Measurements from ENCODE around the gene CDKN2C. TPM values are rescaled to one million over a fixed set of nuclear protein-coding genes. Genes with fewer than 3 reads are reported as not detected.

The CDKN2C gene
- polyA plus RNA-seq, 1 of the 3 experiments (the other 2 are of a cell fraction): 27.0 TPM

DNA sequence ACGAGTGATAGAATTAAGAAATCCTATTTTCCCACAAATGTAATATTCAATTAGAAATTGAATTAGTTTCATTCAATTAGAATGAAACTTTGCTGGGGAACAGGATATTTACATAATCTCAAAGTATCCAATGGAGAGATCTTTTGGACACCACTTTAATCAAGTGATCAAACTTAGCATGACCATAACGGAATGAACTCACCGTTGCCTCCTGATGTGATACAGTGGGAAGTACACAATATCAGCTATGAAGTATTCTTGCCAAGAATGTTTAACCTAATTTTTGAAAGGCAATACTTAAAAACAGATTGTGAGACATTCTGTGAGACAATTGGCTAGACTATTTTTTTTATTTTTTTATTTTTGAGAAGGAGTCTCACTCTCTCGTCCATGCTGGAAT is 16.6 kb downstream of the CDKN2C start:
- Histone ChIP-seq H3K79me2 (ENCODE audit: insufficient read depth) (peaks cover 41% of the 10 kb centered on the region), H3K4me1 (ENCODE audit: control insufficient read depth in 1 of 2, insufficient read depth in 2 of 2, low read depth in 1 of 2, low read length in 1 of 2) (peaks cover 2 to 12% of the 10 kb centered on the region in 2 experiments; a peak in 3 of 4 replicates), H3F3A (replicated peaks; ENCODE audit: insufficient read depth) (peaks cover 8% of the 10 kb centered on the region), H3K36me3 (replicated peaks in 1 of 2; ENCODE audit: control insufficient read depth in 1 of 2, insufficient read depth in 2 of 2, low read length in 1 of 2) (no peaks in the 10 kb centered on the region), H3K9ac (no peak overlapping the region), H4K20me1 (ENCODE audit: insufficient read depth) (no peaks in the 10 kb centered on the region), H3K9me2 (no peaks in the 10 kb centered on the region), H3K4me3 (ENCODE audit: low read depth in 2 of 2, low read length in 1 of 2) (no peak overlapping the region), H3K27ac (ENCODE audit: low read depth in 2 of 2, low read length in 1 of 2) (no peak overlapping the region), H3K27me3 (ENCODE audit: insufficient read depth) (no peaks in the 10 kb centered on the region), H3K9me3 (no peaks in the 10 kb centered on the region), H3K4me2 (no peak overlapping the region), H2AFZ (ENCODE audit: low read depth) (no peak overlapping the region; the same call in 1 of the 2 replicates)
- no peak for TF ChIP-seq GATA2 (CRISPR knock-in tag; IDR thresholded peaks at IDR 0.05)
- TF ChIP-seq MEF2A (IDR thresholded peaks at IDR 0.05; ENCODE audit: borderline replicate concordance, low read depth): no peak
- TF ChIP-seq, protein P1, sequence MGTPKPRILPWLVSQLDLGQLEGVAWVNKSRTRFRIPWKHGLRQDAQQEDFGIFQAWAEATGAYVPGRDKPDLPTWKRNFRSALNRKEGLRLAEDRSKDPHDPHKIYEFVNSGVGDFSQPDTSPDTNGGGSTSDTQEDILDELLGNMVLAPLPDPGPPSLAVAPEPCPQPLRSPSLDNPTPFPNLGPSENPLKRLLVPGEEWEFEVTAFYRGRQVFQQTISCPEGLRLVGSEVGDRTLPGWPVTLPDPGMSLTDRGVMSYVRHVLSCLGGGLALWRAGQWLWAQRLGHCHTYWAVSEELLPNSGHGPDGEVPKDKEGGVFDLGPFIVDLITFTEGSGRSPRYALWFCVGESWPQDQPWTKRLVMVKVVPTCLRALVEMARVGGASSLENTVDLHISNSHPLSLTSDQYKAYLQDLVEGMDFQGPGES (IDR thresholded peaks at IDR 0.05; ENCODE audit: low read depth, low read length): no peak
- TF ChIP-seq, protein P2, sequence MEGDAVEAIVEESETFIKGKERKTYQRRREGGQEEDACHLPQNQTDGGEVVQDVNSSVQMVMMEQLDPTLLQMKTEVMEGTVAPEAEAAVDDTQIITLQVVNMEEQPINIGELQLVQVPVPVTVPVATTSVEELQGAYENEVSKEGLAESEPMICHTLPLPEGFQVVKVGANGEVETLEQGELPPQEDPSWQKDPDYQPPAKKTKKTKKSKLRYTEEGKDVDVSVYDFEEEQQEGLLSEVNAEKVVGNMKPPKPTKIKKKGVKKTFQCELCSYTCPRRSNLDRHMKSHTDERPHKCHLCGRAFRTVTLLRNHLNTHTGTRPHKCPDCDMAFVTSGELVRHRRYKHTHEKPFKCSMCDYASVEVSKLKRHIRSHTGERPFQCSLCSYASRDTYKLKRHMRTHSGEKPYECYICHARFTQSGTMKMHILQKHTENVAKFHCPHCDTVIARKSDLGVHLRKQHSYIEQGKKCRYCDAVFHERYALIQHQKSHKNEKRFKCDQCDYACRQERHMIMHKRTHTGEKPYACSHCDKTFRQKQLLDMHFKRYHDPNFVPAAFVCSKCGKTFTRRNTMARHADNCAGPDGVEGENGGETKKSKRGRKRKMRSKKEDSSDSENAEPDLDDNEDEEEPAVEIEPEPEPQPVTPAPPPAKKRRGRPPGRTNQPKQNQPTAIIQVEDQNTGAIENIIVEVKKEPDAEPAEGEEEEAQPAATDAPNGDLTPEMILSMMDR (IDR thresholded peaks at IDR 0.05): 0 out of 2 replicates have a peak, but pooled peaks have one; percentile 21
- POLR2A ChIA-PET: interaction anchor here (0.6 kb wide), 1 partner anchor 88 kb away, joined by 3 read pairs; no protein-coding TSS in a partner anchor
- CTCF ChIA-PET: interaction anchor here (1.3 kb wide), 1 partner anchor 18 kb away, joined by 5 read pairs; no protein-coding TSS in a partner anchor
- DNase-seq: no peak
- 88% methylated on average over 4 of the region's 4 CpGs for WGBS (ENCODE audit: low lambda C conversion rate)

DNA sequence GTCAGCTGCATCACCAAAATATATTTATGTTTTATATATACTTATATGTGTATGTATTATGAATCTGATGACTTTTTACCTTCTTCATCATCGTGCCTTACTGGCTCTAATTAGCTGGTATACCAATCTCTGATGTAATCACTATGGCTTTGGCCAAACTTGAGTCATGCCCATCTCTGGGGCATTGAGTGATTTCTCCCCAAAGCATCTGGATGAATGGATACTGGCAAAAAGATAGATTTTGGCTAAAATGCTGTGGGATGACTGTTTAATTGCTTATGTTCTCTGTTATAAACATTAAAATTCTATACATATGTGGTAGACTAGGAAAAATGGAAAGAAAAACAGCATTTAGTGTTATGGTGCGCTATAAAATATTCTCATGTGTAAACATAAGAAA is 19.6 kb downstream of the CDKN2C start:
- Histone ChIP-seq H4K20me1 (ENCODE audit: insufficient read depth) (no peaks in the 10 kb centered on the region), H3K27ac (ENCODE audit: low read depth in 2 of 2, low read length in 1 of 2) (no peak overlapping the region; a peak in 1 of 4 replicates), H3K27me3 (ENCODE audit: insufficient read depth) (no peaks in the 10 kb centered on the region), H3K9me2 (no peaks in the 10 kb centered on the region), H3K36me3 (replicated peaks in 1 of 2; ENCODE audit: control insufficient read depth in 1 of 2, insufficient read depth in 2 of 2, low read length in 1 of 2) (peaks cover 0 to 5% of the 10 kb centered on the region in 2 experiments), H3K9ac (no peak overlapping the region), H3K4me2 (no peak overlapping the region), H3K9me3 (no peaks in the 10 kb centered on the region), H3K79me2 (ENCODE audit: insufficient read depth) (peaks cover 25% of the 10 kb centered on the region), H2AFZ (ENCODE audit: low read depth) (no peak overlapping the region), H3K4me3 (ENCODE audit: low read depth in 2 of 2, low read length in 1 of 2) (no peak overlapping the region), H3K4me1 (ENCODE audit: control insufficient read depth in 1 of 2, insufficient read depth in 2 of 2, low read depth in 1 of 2, low read length in 1 of 2) (no peaks in the 10 kb centered on the region), H3F3A (replicated peaks; ENCODE audit: insufficient read depth) (peaks cover 8% of the 10 kb centered on the region)
- WGBS (ENCODE audit: low lambda C conversion rate): 90% methylated on average over 2 of the region's 2 CpGs
- DNase-seq: no peak
- POLR2A ChIA-PET: no interaction called here
- CTCF ChIA-PET: interaction anchor here (1.2 kb wide), 1 partner anchor 21 kb away, joined by 3 read pairs; no protein-coding TSS in a partner anchor
- TF ChIP-seq NFIC (IDR thresholded peaks at IDR 0.05; ENCODE audit: borderline replicate concordance) (no peak), ELF1 (IDR thresholded peaks at IDR 0.05) (no peak), SMC3 (IDR thresholded peaks at IDR 0.05; ENCODE audit: low read depth, low read length) (no peak), TCF12 (IDR thresholded peaks at IDR 0.05) (no peak), POLR2AphosphoS5 (IDR thresholded peaks at IDR 0.05; ENCODE audit: low read depth, low read length) (no peak), MXI1 (IDR thresholded peaks at IDR 0.05; ENCODE audit: low read depth, low read length) (no peak), EP300 (IDR thresholded peaks at IDR 0.05; ENCODE audit: borderline replicate concordance in 1 of 2, low read depth in 1 of 2, low read length in 1 of 2) (no peak), RAD21 (IDR thresholded peaks at IDR 0.05; ENCODE audit: low read length) (no peak), JUND (IDR thresholded peaks at IDR 0.05) (peak; percentile 31; the same call in 1 of the 2 replicates), NRF1 (IDR thresholded peaks at IDR 0.05; ENCODE audit: low read depth, low read length) (no peak), FOSL2 (IDR thresholded peaks at IDR 0.05; ENCODE audit: borderline replicate concordance, low read depth) (0 out of 2 replicates have a peak, but pooled peaks have one; percentile 14), FOXM1 (IDR thresholded peaks at IDR 0.05; ENCODE audit: low read depth) (no peak), SIN3A (IDR thresholded peaks at IDR 0.05; ENCODE audit: borderline replicate concordance, low read depth, low read length) (no peak)
- TF ChIP-seq, protein P3, sequence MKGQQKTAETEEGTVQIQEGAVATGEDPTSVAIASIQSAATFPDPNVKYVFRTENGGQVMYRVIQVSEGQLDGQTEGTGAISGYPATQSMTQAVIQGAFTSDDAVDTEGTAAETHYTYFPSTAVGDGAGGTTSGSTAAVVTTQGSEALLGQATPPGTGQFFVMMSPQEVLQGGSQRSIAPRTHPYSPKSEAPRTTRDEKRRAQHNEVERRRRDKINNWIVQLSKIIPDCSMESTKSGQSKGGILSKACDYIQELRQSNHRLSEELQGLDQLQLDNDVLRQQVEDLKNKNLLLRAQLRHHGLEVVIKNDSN (IDR thresholded peaks at IDR 0.05; ENCODE audit: borderline replicate concordance, low read depth): no peak
- TF ChIP-seq, protein P1 (IDR thresholded peaks at IDR 0.05; ENCODE audit: low read depth, low read length): no peak
- TF ChIP-seq, protein P4, sequence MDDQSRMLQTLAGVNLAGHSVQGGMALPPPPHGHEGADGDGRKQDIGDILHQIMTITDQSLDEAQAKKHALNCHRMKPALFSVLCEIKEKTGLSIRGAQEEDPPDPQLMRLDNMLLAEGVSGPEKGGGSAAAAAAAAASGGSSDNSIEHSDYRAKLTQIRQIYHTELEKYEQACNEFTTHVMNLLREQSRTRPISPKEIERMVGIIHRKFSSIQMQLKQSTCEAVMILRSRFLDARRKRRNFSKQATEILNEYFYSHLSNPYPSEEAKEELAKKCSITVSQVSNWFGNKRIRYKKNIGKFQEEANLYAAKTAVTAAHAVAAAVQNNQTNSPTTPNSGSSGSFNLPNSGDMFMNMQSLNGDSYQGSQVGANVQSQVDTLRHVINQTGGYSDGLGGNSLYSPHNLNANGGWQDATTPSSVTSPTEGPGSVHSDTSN (IDR thresholded peaks at IDR 0.05): peak; percentile 13; the same call in 1 of the 2 replicates

Measured in SK-N-SH (cell line).